ENCODE data around the gene FDXR. TPM values are rescaled to one million over a fixed set of nuclear protein-coding genes. Genes with fewer than 3 reads are reported as not detected.

FDXR gene
- total RNA-seq, 1 experiment from 2014 or later = 18.2 TPM

- Histone ChIP-seq H2AFZ (no peak overlapping the region), H3K4me3 (no peak overlapping the region), H3K36me3 (ENCODE audit: low read depth) (no peaks in the 10 kb centered on the region), H3K9me2 (ENCODE audit: insufficient read depth) (no peaks in the 10 kb centered on the region), H4K20me1 (ENCODE audit: insufficient read depth) (no peaks in the 10 kb centered on the region), H3K27me3 (ENCODE audit: insufficient read depth, low read depth) (no peaks in the 10 kb centered on the region), H3K27ac (no peak overlapping the region), H3K4me1 (replicated peaks; ENCODE audit: insufficient read depth) (no peaks in the 10 kb centered on the region), H3K9me3 (ENCODE audit: insufficient read depth, low read depth) (no peaks in the 10 kb centered on the region), H3K4me2 (no peak overlapping the region), H3K79me2 (ENCODE audit: low read depth) (no peaks in the 10 kb centered on the region), H3F3A (ENCODE audit: insufficient read depth, low read depth) (no peaks in the 10 kb centered on the region)
- intact Hi-C loops (cut with micrococcal nuclease; ENCODE audit: unreplicated experiment) = no loop called here
- no peak for TF ChIP-seq CTCF (conservative IDR thresholded peaks at IDR 0.05)
- TF ChIP-seq EZH2 (IDR thresholded peaks at IDR 0.05; ENCODE audit: low read depth) = no peak
- ChIA-PET CTCF (no interaction called here), POLR2A (ENCODE audit: unreplicated experiment) (no interaction called here)
- BruUV-seq (replicated peaks) = no TSS peak
- no peak for DNase-seq
Measured at GRCh38 chr17:74836691-74837467, 35.9 kb downstream of the FDXR start.

- ChIA-PET CTCF (no interaction called here), POLR2A (ENCODE audit: unreplicated experiment) (no interaction called here)
- Histone ChIP-seq H3K9me2 (ENCODE audit: insufficient read depth) (no peaks in the 10 kb centered on the region), H3K9me3 (ENCODE audit: insufficient read depth, low read depth) (no peaks in the 10 kb centered on the region), H3K27me3 (ENCODE audit: insufficient read depth, low read depth) (no peaks in the 10 kb centered on the region), H4K20me1 (ENCODE audit: insufficient read depth) (no peaks in the 10 kb centered on the region), H3K4me3 (no peak overlapping the region), H3K79me2 (ENCODE audit: low read depth) (no peaks in the 10 kb centered on the region), H3K4me1 (replicated peaks; ENCODE audit: insufficient read depth) (no peaks in the 10 kb centered on the region), H3K36me3 (ENCODE audit: low read depth) (no peaks in the 10 kb centered on the region), H3K4me2 (no peak overlapping the region), H3K27ac (no peak overlapping the region), H3F3A (ENCODE audit: insufficient read depth, low read depth) (no peaks in the 10 kb centered on the region), H2AFZ (no peak overlapping the region)
- intact Hi-C loops (cut with micrococcal nuclease; ENCODE audit: unreplicated experiment) = no loop called here
- BruUV-seq (replicated peaks) = no TSS peak
- TF ChIP-seq EZH2 (IDR thresholded peaks at IDR 0.05; ENCODE audit: low read depth) (no peak), CTCF (conservative IDR thresholded peaks at IDR 0.05) (no peak)
- DNase-seq = no peak
Measured at GRCh38 chr17:74836191-74836590, 36.6 kb downstream of the FDXR start.

- Histone ChIP-seq H3K4me3 (no peak overlapping the region), H3K36me3 (ENCODE audit: low read depth) (no peaks in the 10 kb centered on the region), H3F3A (ENCODE audit: insufficient read depth, low read depth) (no peaks in the 10 kb centered on the region), H3K4me2 (no peak overlapping the region), H4K20me1 (ENCODE audit: insufficient read depth) (no peaks in the 10 kb centered on the region), H3K9me2 (ENCODE audit: insufficient read depth) (no peaks in the 10 kb centered on the region), H3K27me3 (ENCODE audit: insufficient read depth, low read depth) (no peaks in the 10 kb centered on the region), H3K4me1 (replicated peaks; ENCODE audit: insufficient read depth) (no peaks in the 10 kb centered on the region), H3K27ac (no peak overlapping the region), H3K9me3 (ENCODE audit: insufficient read depth, low read depth) (no peaks in the 10 kb centered on the region), H2AFZ (no peak overlapping the region), H3K79me2 (ENCODE audit: low read depth) (no peaks in the 10 kb centered on the region)
- peak in 1 of 2 experiments; percentile 53 for DNase-seq
- intact Hi-C loops (cut with micrococcal nuclease; ENCODE audit: unreplicated experiment) = no loop called here
- BruUV-seq (replicated peaks) = no TSS peak
- POLR2A ChIA-PET (ENCODE audit: unreplicated experiment) = interaction anchor here (0.6 kb wide), 1 partner anchor 160 kb away, joined by 14 read pairs; no protein-coding TSS in a partner anchor
- no peak for TF ChIP-seq CTCF (conservative IDR thresholded peaks at IDR 0.05)
- TF ChIP-seq EZH2 (IDR thresholded peaks at IDR 0.05; ENCODE audit: low read depth) = no peak
- CTCF ChIA-PET = no interaction called here
Measured at GRCh38 chr17:74833501-74834377, 39.1 kb downstream of the FDXR start.

Measured in PC-9 (cell line).